G401 (cell line): ENCODE data around the gene LINGO4. TPM values are rescaled to one million over a fixed set of nuclear protein-coding genes. Genes with fewer than 3 reads are reported as not detected.
"Not testable (repeated sequence)": the region's sequence is repeated elsewhere in the genome, so short reads cannot be mapped to it uniquely, and the experiment has no call there.

Experiments used
- DNase-seq: peaks from one replicate; pipeline ENCODE4 v3.0.0-alpha.2; 2015; ENCODE audit warnings: low spot score
- in situ Hi-C: cut with HindIII; loops from 2 replicates; pipeline ENCODE4 v1.10.0; 2016; ENCODE audit warnings: low sequenced_read_pairs, mixed read lengths
- total RNA-seq: library from RNA; depleted of rRNA; stranded (reverse); fragments of >200 nt; shearing (Covaris generic); gene quantifications from 2 replicates; pipeline ENCODE4 v1.2.3, GENCODE V29; 2014

LINGO4 gene
- total RNA-seq, 1 experiment from 2014 or later: not detected

- in situ Hi-C loops: no loop called here
- DNase-seq: no peak
Observed at GRCh38 chr1:151798571-151798970, 6.6 kb downstream of the LINGO4 start.

GRCh38 chr1:151790940-151791651, 14.1 kb downstream of the LINGO4 start:
- DNase-seq: no peak
- in situ Hi-C loops: no loop called here

- in situ Hi-C loops: no loop called here
- peak; percentile 99 for DNase-seq
Observed at GRCh38 chr1:151790071-151790939, 14.9 kb downstream of the LINGO4 start, which contains the start of gene TDRKH. Gene TDRKH (minus strand): TSS chr1:151790500. CDS start chr1:151783022, 7,478 bp downstream.

DNA sequence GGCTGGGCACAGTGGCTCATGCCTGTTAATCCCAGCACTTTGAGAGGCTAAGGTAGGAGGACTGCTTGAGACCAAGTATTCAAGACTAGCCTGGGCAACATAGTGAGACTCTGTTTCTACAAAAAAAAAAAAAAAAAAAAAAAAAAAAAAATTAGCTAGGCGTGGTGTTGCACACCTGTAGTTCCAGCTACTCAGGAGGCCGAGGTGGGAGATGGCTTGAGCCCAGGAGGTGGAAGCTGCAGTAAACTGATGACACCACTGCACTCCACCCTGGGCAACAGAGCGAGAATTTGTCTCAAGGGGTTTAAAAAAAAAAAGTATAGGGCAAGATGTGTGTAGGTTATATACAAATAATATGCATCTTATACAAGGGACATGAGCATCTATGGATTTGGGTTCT, 17.5 kb downstream of the LINGO4 start:
- in situ Hi-C loops: no loop called here
- no peak for DNase-seq

GRCh38 chr1:151783796-151784195, 21.4 kb downstream of the LINGO4 start:
- in situ Hi-C loops: no loop called here
- no peak for DNase-seq

GRCh38 chr1:151782741-151783140, 22.5 kb downstream of the LINGO4 start:
- DNase-seq: no peak
- in situ Hi-C loops: no loop called here

DNA sequence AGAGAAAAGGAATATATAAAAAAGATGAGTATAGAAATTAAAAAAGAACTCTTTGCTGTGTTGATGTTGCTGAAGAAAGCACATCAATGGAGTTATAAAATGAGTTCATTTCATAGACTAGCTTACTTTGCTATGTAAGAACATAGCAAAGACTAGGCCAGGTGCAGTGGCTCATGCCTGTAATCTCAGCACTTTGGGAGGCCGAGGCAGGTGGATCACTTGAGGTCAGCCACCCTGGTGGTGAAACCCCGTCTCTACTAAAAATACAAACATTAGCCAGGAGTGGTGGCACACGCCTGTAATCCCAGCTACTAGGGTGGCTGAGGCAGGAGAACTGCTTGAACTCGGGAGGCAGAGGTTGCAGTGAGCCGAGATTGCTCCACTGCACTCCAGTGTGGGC, 23.2 kb downstream of the LINGO4 start:
- DNase-seq, in situ Hi-C loops: not testable (repeated sequence)

DNA sequence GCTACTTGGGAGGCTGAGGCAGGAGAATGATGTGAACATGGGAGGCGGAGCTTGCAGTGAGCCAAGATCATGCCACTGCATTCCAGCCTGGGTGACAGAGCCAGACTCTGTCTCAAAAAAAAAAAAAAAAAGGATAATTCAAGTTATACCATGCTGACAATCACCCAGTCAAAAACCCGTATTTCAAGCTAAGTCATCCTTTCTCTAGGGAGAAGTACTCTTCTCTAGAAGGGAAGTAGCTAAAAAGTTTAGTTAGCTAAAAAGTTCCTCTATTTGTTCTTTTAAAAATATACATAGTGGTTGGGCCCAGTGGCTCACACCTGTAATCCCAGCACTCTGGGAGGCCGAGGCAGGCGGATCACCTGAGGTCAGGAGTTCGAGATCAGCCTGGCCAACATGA, 24.5 kb downstream of the LINGO4 start:
- DNase-seq, in situ Hi-C loops: not testable (repeated sequence)

DNA sequence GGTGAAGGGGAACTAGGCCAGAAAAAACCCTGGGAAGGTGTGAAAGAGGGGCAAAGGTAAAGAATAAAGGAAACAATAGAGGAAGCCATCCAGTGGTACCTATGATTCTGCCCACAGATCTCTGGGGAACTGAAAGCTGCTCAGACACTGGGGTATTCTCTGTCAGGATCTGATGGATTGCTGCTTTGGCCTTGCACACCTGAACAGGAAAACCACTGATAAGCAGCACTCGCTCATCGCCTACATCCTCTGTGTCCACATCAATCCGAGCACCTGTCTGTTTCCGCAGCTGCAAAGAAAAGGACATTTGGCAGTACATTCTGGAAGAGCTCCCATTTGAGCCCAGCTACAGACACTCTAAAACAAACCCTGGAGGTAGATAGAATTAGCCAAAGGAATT, 25.4 kb downstream of the LINGO4 start:
- DNase-seq: no peak
- in situ Hi-C loops: no loop called here

DNA sequence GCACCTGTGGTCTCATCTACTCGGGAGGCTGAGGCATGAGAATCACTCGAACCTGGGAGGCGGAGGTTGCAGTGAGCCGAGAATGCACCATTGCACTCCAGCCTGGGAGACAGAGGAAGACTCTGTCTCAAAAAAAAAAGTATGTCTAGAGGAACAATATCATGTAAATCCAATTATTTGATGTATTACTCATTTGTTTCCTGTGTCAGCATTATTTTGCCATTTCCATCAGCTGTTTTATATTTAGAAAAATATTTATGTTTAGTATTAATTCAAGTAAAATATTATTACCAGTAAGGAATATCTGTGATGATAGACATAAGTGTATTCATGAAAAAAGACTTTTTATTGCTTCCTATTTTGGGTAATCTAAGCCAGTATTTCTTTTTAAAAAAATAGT, 27.9 kb downstream of the LINGO4 start:
- in situ Hi-C loops: no loop called here
- DNase-seq: no peak

DNA sequence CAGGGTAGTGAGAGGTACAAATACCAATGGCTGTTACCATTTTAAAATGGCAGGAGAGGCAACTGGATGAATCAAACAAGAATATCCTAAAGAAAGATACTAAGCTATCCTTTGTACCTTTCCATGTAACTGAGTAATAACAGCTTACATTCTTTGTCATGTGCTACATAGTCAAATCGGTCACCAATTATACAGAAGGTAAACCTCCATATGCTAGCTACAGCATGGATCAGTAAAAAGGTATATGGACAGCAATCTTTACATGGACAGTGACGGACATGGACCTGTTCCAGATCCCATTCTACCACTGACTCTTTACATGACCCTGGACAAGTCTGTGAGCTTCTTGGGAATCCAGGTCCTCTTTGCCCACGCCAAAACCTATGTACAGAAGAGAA, 28.6 kb downstream of the LINGO4 start:
- in situ Hi-C loops: no loop called here
- no peak for DNase-seq

DNA sequence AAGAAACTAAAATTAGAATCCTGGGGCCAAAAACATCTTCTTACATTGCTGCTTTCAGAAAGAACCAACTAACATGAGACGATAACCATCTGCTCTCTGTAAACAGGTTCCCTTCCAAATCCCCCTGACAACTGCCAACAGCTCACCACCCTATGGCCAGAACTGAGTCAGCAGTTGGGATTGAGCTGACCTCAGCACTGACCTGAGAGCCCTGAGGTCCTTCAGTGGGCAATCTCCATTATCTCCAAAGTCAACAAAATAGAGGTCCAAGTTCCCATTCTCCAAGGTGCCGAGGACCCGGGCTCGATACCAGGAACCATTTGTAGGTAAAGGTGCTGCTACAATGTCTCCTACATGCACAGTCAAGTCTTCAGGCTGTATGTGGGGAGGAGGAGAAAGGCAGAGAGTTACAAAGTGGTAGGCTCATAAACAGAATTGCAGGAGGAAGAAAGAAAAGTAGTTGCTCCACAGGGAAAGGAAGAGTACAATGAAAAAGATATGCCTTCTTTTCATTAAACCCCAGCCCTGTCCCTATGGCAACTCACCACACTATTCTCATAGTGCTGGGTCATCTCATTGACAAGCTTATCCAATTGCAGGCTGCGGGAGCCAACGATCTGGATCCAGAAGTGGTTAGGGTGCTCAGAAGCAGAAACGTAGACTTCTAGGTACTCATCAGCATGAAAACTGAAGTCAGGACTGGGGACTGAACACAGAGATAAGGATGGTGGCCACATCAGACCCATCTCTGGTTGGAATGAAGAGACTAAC, 29.1 kb downstream of the LINGO4 start:
- DNase-seq: no peak
- in situ Hi-C loops: no loop called here

GRCh38 chr1:151774256-151774922, 30.8 kb downstream of the LINGO4 start:
- no peak for DNase-seq
- in situ Hi-C loops: no loop called here

GRCh38 chr1:151773702-151774101, 31.5 kb downstream of the LINGO4 start:
- in situ Hi-C loops: no loop called here
- DNase-seq: no peak

DNA sequence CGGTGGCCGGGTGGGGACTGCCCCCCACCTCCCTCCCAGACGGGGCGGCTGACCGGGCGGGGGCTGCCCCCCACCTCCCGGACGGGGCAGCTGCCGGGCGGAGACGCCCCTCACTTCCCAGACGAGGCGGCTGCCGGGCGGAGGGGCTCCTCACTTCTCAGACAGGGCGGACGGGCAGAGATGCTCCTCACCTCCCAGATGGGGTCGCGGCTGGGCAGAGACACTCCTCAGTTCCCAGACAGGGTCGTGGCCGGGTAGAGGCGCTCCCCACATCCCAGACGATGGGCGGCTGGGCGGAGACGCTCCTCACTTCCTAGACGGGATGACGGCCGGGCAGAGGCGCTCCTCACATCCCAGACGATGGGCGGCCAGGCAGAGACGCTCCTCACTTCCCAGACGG, 35.9 kb downstream of the LINGO4 start:
- DNase-seq, in situ Hi-C loops: not testable (repeated sequence)

DNA sequence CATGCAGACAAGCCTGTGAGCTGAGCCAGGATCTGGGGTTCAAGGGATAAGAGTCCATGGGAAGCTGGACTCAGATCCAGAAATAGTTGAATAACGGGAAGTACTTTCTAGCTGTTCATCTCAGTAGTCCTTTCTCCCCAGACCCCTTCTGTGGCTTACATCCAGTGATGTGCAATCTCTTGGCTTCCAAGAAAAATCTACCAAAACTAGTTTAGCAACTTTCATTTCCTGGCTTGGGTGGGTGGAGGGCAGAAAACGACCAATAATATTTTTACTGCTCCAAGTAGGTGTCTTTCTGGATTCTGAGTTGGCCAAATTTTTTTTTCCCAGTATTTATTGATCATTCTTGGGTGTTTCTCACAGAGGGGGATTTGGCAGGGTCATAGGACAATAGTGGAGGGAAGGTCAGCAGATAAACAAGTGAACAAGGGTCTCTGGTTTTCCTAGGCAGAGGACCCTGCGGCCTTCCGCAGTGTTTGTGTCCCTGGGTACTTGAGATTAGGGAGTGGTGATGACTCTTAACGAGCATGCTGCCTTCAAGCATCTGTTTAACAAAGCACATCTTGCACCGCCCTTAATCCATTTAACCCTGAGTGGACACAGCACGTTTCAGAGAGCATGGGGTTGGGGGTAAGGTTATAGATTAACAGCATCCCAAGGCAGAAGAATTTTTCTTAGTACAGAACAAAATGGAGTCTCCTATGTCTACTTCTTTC, 36.7 kb downstream of the LINGO4 start:
- in situ Hi-C loops: not testable (repeated sequence)

DNA sequence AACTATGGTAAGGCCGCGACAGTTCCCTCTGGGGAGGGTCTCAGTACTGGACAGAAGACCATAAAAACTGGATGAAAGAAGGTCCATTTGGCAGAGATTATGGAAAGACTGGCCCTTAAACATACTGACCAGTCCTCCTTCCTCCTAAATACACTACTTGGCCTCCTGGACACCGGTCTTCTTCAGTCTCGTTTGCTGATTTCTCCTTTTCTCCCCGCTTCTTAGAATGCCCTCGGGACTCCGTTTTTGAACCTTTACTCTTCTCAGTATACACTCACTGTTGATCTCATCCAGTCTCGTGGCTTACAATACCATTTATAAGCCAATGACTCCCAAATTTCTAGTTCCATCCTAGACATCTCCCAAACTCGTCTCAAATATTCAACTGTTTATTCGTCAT, 41.2 kb downstream of the LINGO4 start:
- DNase-seq: peak; percentile 22
- in situ Hi-C loops: no loop called here

More for the DNA sequence above, 36.7 kb downstream of the LINGO4 start:
- DNase-seq: not testable (repeated sequence)
